SK-N-SH (cell line): ENCODE data around the gene MYO1C. TPM values are rescaled to one million over a fixed set of nuclear protein-coding genes. Genes with fewer than 3 reads are reported as not detected.

Experiments used
- CTCF ChIA-PET: fragments of 300-600, 350-600 bp; formaldehyde crosslinking; extraction: SDS; loops from one replicate; lab custom pipeline; 2021; lab: Yijun Ruan, JAX
- POLR2A ChIA-PET: fragments of 350-600 bp; sonication (Branson Sonifier 250); formaldehyde crosslinking; extraction: SDS; loops from one replicate; lab custom pipeline; 2020; ENCODE audit warnings: antibody characterized with exemption, inconsistent platforms; lab: Yijun Ruan, JAX
- DNase-seq: peaks from one replicate; pipeline ENCODE4 v3.0.0; 2012
- H2AFZ ChIP-seq: fragments of 200-600 bp; sonication (generic); 2 replicates; pipeline ENCODE4 v1.8.1; 2016; ENCODE audit warnings: antibody characterized with exemption, mild to moderate bottlenecking, low read depth
- H3F3A ChIP-seq: fragments of 200-600 bp; sonication (generic); replicated peaks from 2 replicates; pipeline ENCODE3; 2016; ENCODE audit warnings: antibody characterized with exemption, mild to moderate bottlenecking; ENCODE audit not compliant: insufficient read depth
- H3K27ac ChIP-seq, 2 experiments: fragments of 200-500 bp in 1 of 2; fragments of 200-600 bp in 1 of 2; sonication (Bioruptor generic) in 1 of 2; sonication (generic), shearing (Covaris generic) in 1 of 2; 2 replicates each; pipeline versions ENCODE4 v1.5.1 to v1.6.1; 2014 to 2016; ENCODE audit warnings: low read depth in 2 of 2, inconsistent platforms in 1 of 2, low read length in 1 of 2, mild to moderate bottlenecking in 1 of 2, mixed read lengths in 1 of 2
- H3K27me3 ChIP-seq: fragments of 200-600 bp; sonication (generic), shearing (Covaris generic); 2 replicates; pipeline ENCODE4 v1.6.1; 2016; ENCODE audit warnings: mixed run types; ENCODE audit not compliant: insufficient read depth
- H3K36me3 ChIP-seq, 2 experiments: fragments of 200-500 bp in 1 of 2; fragments of 200-600 bp in 1 of 2; sonication (Bioruptor generic) in 1 of 2; sonication (generic) in 1 of 2; replicated peaks in 1 of 2; 2 replicates each; pipeline versions ENCODE3 to v1.5.1; 2014 to 2016; ENCODE audit warnings: low read length in 1 of 2, mild to moderate bottlenecking in 1 of 2; ENCODE audit not compliant: insufficient read depth in 2 of 2, control insufficient read depth in 1 of 2
- H3K4me1 ChIP-seq, 2 experiments: fragments of 200-500 bp in 1 of 2; fragments of 200-600 bp in 1 of 2; sonication (Bioruptor generic) in 1 of 2; sonication (generic), shearing (Covaris generic) in 1 of 2; 2 replicates each; pipeline versions ENCODE4 v1.5.1 to v1.6.1; 2014 to 2016; ENCODE audit warnings: low read depth in 1 of 2, low read length in 1 of 2, mixed run types in 1 of 2; ENCODE audit not compliant: insufficient read depth in 2 of 2, control insufficient read depth in 1 of 2
- H3K4me2 ChIP-seq: fragments of 200-600 bp; sonication (generic), shearing (Covaris generic); 2 replicates; pipeline ENCODE4 v1.6.1; 2017; ENCODE audit warnings: mixed run types
- H3K4me3 ChIP-seq, 2 experiments: fragments of 200-500 bp in 1 of 2; fragments of 200-600 bp in 1 of 2; sonication (Bioruptor generic) in 1 of 2; sonication (generic), shearing (Covaris generic) in 1 of 2; 2 replicates each; pipeline versions ENCODE4 v1.5.1 to v1.8.1; 2014 to 2016; ENCODE audit warnings: low read depth in 2 of 2, inconsistent platforms in 1 of 2, low read length in 1 of 2, mild to moderate bottlenecking in 1 of 2, mixed read lengths in 1 of 2, moderate library complexity in 1 of 2
- H3K79me2 ChIP-seq: fragments of 200-600 bp; sonication (generic); 2 replicates; pipeline ENCODE4 v1.8.1; 2017; ENCODE audit warnings: mild to moderate bottlenecking; ENCODE audit not compliant: insufficient read depth
- H3K9ac ChIP-seq: fragments of 200-600 bp; sonication (generic); 2 replicates; pipeline ENCODE4 v1.6.1; 2017; ENCODE audit warnings: mixed run types
- H3K9me2 ChIP-seq: fragments of 200-600 bp; sonication (generic); 2 replicates; pipeline ENCODE4 v1.6.1; 2017; ENCODE audit warnings: mixed run types
- H3K9me3 ChIP-seq: fragments of 200-600 bp; sonication (generic); 2 replicates; pipeline ENCODE4 v1.6.1; 2017; ENCODE audit warnings: mixed run types, mild to moderate bottlenecking, moderate library complexity
- H4K20me1 ChIP-seq: fragments of 200-600 bp; sonication (generic); 2 replicates; pipeline ENCODE4 v1.6.1; 2017; ENCODE audit warnings: mild to moderate bottlenecking, mixed run types; ENCODE audit not compliant: insufficient read depth
- CHD2 ChIP-seq: fragments of 150-350 bp; IDR thresholded peaks from 2 replicates; pipeline ENCODE4 v1.6.1; 2018; ENCODE audit warnings: low read length; ENCODE audit not compliant: partially characterized antibody
- GATA2 ChIP-seq: sonication (generic); formaldehyde crosslinking; IDR thresholded peaks from 2 replicates; pipeline ENCODE4 v1.5.0; 2020; ENCODE audit warnings: mild to moderate bottlenecking, missing genetic modification reagents
- MEF2A ChIP-seq: IDR thresholded peaks from 2 replicates; pipeline ENCODE4 v1.4.0; 2012; ENCODE audit warnings: low read depth, borderline replicate concordance
- MXI1 ChIP-seq: IDR thresholded peaks from 2 replicates; pipeline ENCODE4 v1.6.1; 2012; ENCODE audit warnings: mild to moderate bottlenecking, low read depth, low read length, improper control_type of control experiment
- NFIC ChIP-seq: IDR thresholded peaks from 2 replicates; pipeline ENCODE4 v1.4.0; 2012; ENCODE audit warnings: borderline replicate concordance
- POLR2AphosphoS5 ChIP-seq: IDR thresholded peaks from 2 replicates; pipeline ENCODE4 v1.6.1; 2012; ENCODE audit warnings: low read depth, low read length
- RFX5 ChIP-seq: IDR thresholded peaks from 2 replicates; pipeline ENCODE4 v1.6.1; 2012; ENCODE audit warnings: mild to moderate bottlenecking, improper control_type of control experiment, low read length
- TCF12 ChIP-seq: IDR thresholded peaks from 2 replicates; pipeline ENCODE4 v1.4.0; 2012
- WGBS: methylation state at CpG from one replicate; pipeline ENCODE4 v1.1.6; 2017; ENCODE audit warnings: low lambda C conversion rate; 5-methylcytosine and 5-hydroxymethylcytosine counted together
- polyA plus RNA-seq, 3 experiments: library from polyadenylated mRNA; depleted of rRNA; stranded (reverse); fragments of >200 nt; gene quantifications; 2 replicates each; pipeline ENCODE4 v1.2.3, GENCODE V29; 2012
- TF ChIP-seq, protein P1 (sequence below): IDR thresholded peaks from 2 replicates; pipeline ENCODE4; 2012
- TF ChIP-seq, protein P2 (sequence below): IDR thresholded peaks from 2 replicates; pipeline ENCODE4 v1.4.0; 2012; ENCODE audit warnings: low read depth, borderline replicate concordance
- TF ChIP-seq, protein P3 (sequence below): fragments of 150-350 bp; IDR thresholded peaks from 2 replicates; pipeline ENCODE4 v1.6.1; 2017; ENCODE audit warnings: antibody characterized with exemption, low read length, low read depth, borderline replicate concordance

The MYO1C gene
- polyA plus RNA-seq, 1 of the 3 experiments (the other 2 are of a cell fraction), result 102 TPM

DNA sequence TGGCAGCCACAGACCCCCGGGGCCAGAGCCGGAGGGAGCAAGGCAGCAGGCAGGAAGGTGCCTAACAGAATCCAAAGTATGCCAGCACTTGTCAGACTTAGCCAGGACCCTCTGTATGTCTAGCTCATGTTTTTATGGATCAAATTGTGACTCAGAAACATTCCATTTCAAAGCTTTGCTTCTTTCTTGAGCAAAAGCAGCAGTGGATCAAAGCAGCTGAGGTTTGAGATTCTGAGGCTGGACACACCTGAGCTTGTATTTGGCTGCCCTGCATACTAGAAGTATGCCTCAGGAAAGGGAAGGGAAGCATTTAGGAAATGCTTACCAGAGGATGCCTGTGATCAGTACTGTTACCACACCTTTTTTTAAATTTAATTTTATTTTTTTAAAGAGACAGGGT is 5.7 kb upstream of the MYO1C start:
- Histone ChIP-seq H3K4me2 (no peak overlapping the region), H3K27ac (no peak overlapping the region), H3F3A (peaks cover 10% of the 10 kb centered on the region), H3K4me1 (peaks cover 0 to 3% of the 10 kb centered on the region in 2 experiments; a peak in 2 of 4 replicates), H4K20me1 (no peaks in the 10 kb centered on the region), H3K79me2 (no peaks in the 10 kb centered on the region), H3K9ac (no peak overlapping the region), H3K4me3 (no peak overlapping the region), H3K9me3 (no peaks in the 10 kb centered on the region), H2AFZ (no peak overlapping the region), H3K27me3 (no peaks in the 10 kb centered on the region), H3K36me3 (peaks cover 0 to 12% of the 10 kb centered on the region in 2 experiments), H3K9me2 (no peaks in the 10 kb centered on the region)
- POLR2A ChIA-PET, result interaction anchor here (2.3 kb wide), 1 partner anchor 14 kb away, joined by 5 read pairs; no protein-coding TSS in a partner anchor
- DNase-seq, result no peak
- CTCF ChIA-PET, result interaction anchor here (0.8 to 3.6 kb wide), 3 partner anchors 12 to 166 kb away, joined by 3 to 13 read pairs (median 3); partner anchors contain the start of gene INPP5K
- TF ChIP-seq, protein P1, sequence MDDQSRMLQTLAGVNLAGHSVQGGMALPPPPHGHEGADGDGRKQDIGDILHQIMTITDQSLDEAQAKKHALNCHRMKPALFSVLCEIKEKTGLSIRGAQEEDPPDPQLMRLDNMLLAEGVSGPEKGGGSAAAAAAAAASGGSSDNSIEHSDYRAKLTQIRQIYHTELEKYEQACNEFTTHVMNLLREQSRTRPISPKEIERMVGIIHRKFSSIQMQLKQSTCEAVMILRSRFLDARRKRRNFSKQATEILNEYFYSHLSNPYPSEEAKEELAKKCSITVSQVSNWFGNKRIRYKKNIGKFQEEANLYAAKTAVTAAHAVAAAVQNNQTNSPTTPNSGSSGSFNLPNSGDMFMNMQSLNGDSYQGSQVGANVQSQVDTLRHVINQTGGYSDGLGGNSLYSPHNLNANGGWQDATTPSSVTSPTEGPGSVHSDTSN, result no peak
- no peak for TF ChIP-seq GATA2 (CRISPR knock-in tag)
- TF ChIP-seq RFX5, result no peak
- no peak for TF ChIP-seq TCF12
- no peak for TF ChIP-seq POLR2AphosphoS5
- 97% methylated on average over 2 of the region's 2 CpGs for WGBS

DNA sequence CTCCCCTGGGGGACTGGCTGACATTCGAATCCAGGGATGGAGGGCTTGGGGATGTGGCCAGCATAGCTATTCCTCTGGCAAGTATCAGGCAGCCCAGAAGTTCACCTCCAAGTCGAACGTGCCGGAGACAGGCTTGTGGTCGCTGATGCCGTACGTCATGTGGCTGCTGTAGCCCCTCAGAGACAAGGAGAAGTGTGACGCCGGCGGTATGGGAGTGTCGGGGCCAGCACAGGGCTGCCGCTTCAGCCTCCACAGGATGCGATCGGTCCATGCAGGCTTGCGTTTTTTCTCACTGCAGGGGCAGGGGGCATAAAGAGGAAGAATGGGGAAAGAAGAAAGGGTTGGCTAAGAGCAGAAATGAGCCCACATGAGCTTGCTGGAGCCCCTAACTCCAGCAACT is 5.3 kb upstream of the MYO1C start:
- Histone ChIP-seq H3K4me1 (peaks cover 0 to 7% of the 10 kb centered on the region in 2 experiments; a peak in 2 of 4 replicates), H3K9ac (no peak overlapping the region), H3K27ac (no peak overlapping the region), H3K79me2 (no peaks in the 10 kb centered on the region), H3K4me2 (no peak overlapping the region), H4K20me1 (no peaks in the 10 kb centered on the region), H3K9me2 (no peaks in the 10 kb centered on the region), H3K4me3 (no peak overlapping the region), H2AFZ (no peak overlapping the region), H3K36me3 (peaks cover 0 to 12% of the 10 kb centered on the region in 2 experiments), H3K9me3 (no peaks in the 10 kb centered on the region), H3K27me3 (no peaks in the 10 kb centered on the region), H3F3A (peaks cover 10% of the 10 kb centered on the region)
- TF ChIP-seq, protein P2, sequence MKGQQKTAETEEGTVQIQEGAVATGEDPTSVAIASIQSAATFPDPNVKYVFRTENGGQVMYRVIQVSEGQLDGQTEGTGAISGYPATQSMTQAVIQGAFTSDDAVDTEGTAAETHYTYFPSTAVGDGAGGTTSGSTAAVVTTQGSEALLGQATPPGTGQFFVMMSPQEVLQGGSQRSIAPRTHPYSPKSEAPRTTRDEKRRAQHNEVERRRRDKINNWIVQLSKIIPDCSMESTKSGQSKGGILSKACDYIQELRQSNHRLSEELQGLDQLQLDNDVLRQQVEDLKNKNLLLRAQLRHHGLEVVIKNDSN, result no peak
- DNase-seq, result no peak
- 94% methylated on average over 14 of the region's 15 CpGs for WGBS
- ChIA-PET POLR2A (interaction anchor here (2.3 to 3.2 kb wide), 2 partner anchors 14 to 19 kb away, joined by 5 to 14 read pairs; partner anchors contain the start of gene INPP5K), CTCF (interaction anchor here (0.8 to 3.6 kb wide), 3 partner anchors 12 to 166 kb away, joined by 3 to 13 read pairs (median 3); partner anchors contain the start of gene INPP5K)

DNA sequence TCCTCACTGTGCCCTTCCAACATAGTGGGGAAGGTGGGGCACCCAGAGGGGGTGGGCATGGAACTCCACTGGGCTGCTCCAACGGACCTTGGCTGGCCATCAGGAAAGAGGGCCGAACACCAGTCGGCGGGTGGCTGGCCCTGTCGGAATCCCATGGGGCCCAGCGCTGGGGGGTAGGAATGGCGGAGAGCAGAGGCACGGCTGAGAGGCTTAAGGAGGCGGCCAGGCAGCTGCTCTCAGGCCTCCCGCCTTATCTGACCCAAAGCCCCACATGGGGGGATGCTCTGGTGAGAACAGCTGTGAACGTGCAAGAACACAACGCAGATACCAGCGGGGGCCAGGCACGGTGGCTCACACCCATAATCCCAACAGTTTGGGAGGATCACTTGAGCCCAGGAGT is 4.4 kb upstream of the MYO1C start:
- Histone ChIP-seq H3K27ac (no peak overlapping the region), H3K4me3 (no peak overlapping the region), H3K9ac (no peak overlapping the region), H3K27me3 (no peaks in the 10 kb centered on the region), H3K9me2 (no peaks in the 10 kb centered on the region), H3K4me2 (no peak overlapping the region), H3F3A (peaks cover 13% of the 10 kb centered on the region), H3K79me2 (no peaks in the 10 kb centered on the region), H3K4me1 (peaks cover 6 to 17% of the 10 kb centered on the region in 2 experiments; a peak in 3 of 4 replicates), H2AFZ (no peak overlapping the region), H3K36me3 (peaks cover 0 to 12% of the 10 kb centered on the region in 2 experiments), H3K9me3 (no peaks in the 10 kb centered on the region), H4K20me1 (no peaks in the 10 kb centered on the region)
- CTCF ChIA-PET, result interaction anchor here (0.9 to 1.9 kb wide), 2 partner anchors 9 to 132 kb away, joined by 3 to 5 read pairs; no protein-coding TSS in a partner anchor
- 92% methylated on average over 13 of the region's 14 CpGs for WGBS
- POLR2A ChIA-PET, result interaction anchor here (3.2 kb wide), 1 partner anchor 20 kb away, joined by 14 read pairs; the partner anchor contains the start of gene INPP5K
- no peak for DNase-seq
- TF ChIP-seq RFX5 (no peak), GATA2 (CRISPR knock-in tag) (no peak), NFIC (no peak), MEF2A (no peak), CHD2 (no peak), MXI1 (no peak)
- TF ChIP-seq, protein P3, sequence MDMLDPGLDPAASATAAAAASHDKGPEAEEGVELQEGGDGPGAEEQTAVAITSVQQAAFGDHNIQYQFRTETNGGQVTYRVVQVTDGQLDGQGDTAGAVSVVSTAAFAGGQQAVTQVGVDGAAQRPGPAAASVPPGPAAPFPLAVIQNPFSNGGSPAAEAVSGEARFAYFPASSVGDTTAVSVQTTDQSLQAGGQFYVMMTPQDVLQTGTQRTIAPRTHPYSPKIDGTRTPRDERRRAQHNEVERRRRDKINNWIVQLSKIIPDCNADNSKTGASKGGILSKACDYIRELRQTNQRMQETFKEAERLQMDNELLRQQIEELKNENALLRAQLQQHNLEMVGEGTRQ, result no peak
